DMS114 treated with DMSO at 0.1 percent for 48 hours (cell line): ENCODE data around the gene RPA1.
A peak's percentile ranks its signal among the peaks of the same experiment; 100 is the strongest.
"Not testable (repeated sequence)": the region's sequence is repeated elsewhere in the genome, so short reads cannot be mapped to it uniquely, and the experiment has no call there.

Experiments
- DNase-seq: peaks from one replicate; lab custom pipeline; 2025; ENCODE audit not compliant: unreplicated experiment; lab: John Stamatoyannopoulos, UW

Gene RPA1

GRCh38 chr17:1873418-1873817, 43.6 kb downstream of the RPA1 start:
- no peak for DNase-seq

DNA sequence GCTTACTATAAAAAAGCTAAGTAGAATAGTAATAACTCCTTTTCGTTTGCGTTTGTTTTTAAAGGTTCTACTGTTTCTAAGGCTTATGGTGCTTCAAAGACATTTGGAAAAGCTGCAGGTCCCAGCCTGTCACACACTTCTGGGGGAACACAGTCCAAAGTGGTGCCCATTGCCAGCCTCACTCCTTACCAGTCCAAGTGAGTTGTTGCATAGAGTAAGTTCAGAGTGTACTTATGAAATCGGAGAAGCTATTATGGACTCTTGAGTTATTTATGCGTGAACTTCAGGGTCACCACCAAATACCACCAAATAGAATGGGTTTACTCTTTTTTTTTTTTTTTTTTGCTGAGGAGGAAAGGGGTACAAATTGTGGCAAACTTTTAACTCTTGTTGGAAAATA, 45.8 kb downstream of the RPA1 start:
- no peak for DNase-seq

GRCh38 chr17:1878419-1879121, 48.8 kb downstream of the RPA1 start:
- no peak for DNase-seq

GRCh38 chr17:1880851-1881630, 51.2 kb downstream of the RPA1 start:
- DNase-seq = no peak

GRCh38 chr17:1882836-1883235, 53.0 kb downstream of the RPA1 start:
- no peak for DNase-seq

GRCh38 chr17:1883536-1883935, 53.7 kb downstream of the RPA1 start:
- DNase-seq = no peak

- no peak for DNase-seq
These were observed 58.9 kb downstream of the RPA1 start for GRCh38 chr17:1888741-1889140.

- DNase-seq = no peak
These were observed 61.1 kb downstream of the RPA1 start for GRCh38 chr17:1890758-1891450.

DNA sequence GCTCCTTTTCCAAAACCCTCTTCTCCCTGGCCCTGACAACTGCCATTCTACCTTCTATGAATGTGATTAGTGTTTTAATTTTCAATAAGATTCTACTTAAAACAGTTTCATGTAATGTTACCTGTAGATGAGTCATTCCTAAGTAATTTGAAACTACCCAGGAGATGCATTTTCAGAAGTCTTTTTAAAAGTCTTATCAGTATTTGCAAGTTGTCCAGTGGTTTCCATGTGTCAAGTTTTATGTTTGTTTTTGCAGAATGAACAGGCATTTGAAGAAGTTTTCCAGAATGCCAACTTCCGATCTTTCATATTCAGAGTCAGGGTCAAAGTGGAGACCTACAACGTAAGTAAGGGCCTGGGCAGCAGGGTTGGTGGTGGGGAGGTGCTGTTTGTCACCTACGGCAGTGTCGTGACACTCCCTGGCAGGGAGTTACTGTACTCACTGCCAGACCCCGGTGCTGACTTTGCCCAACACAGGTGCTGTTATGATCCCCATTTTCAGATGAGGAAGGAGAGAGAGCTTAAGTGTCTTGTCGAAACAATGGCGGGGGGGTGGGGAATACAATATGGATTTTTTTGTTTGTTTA, 65.0 kb downstream of the RPA1 start:
- no peak for DNase-seq

- not testable (repeated sequence) for DNase-seq
These were observed 65.7 kb downstream of the RPA1 start for GRCh38 chr17:1895479-1895878.

DNA sequence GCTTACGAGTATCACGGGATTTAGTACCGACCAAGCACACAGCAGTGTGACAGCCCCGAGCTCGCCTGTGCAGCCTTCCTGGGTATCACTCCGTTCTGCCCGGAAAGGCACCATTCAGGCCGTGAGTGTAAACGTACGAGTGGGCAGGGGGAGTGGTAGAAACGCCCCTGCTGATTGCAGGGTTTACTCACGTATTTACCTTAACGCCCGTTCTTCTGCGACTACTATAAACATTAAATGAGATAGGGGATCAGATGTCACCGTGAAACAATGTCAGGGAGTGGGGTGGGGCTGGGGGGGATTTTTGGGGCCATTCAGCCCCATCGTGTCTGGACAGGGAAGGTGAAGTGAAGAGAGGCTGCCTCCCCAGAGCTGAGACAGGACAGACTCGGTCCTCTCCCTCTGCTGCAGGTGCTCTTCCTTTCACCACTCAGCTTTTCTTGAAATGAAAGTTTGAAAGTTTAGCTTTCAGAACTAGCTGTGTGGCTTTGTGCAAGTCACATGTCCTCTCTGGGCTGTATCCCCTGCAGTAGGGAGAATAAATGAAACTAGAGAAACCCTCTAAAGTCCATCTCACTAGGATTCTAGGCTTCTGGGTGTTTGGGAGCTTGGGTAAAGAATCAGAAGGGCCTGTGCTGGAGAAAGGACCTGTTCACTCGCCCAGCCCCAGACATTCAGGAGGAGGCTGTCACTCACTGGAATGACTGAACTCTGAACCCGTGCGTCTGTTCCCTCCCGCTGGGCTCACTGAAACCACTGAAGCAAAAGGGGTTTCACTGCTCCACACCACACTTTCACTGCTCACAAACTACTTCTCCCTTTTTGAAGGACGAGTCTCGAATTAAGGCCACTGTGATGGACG, 66.7 kb downstream of the RPA1 start:
- no peak for DNase-seq

GRCh38 chr17:1897105-1897656, 67.4 kb downstream of the RPA1 start:
- DNase-seq = no peak

DNA sequence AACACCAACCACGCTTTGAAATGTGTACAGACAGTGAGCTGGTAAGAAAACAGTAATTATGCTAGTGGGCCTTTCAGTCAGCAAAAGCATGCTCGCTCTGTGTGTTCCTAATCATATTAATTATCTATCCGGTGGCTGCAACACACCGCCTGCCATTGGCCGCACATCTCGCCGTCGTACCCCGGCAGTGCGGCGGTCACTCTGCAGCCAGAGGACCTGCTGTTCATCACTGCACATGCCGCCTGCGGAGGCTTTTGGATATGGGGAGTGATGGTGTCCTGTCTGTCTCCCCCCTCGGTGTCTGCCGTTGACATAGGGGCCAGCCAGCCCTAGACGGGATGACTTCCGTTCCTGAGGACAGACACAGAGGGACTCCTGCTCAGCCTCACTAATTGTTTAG, 68.5 kb downstream of the RPA1 start:
- no peak for DNase-seq

DNA sequence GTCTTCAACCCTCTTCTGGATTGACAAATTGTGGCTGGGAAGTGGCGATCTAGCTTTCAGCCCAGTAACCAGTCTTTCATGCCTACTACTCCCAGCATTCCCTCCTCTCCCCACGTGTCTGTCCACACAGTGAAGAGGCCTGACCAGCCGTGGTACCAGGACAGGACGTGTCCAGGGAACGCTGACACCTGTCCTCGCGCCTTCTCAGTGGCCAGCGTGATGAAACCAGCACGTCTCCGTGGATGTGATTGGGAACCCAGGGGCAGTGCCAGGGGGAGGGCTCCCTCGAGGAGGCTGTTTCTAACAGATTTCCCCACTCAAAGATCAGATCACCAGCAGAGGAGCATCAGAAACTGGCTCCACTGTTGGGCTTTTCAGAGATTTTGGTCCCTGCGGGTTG, 69.1 kb downstream of the RPA1 start:
- DNase-seq = no peak

DNA sequence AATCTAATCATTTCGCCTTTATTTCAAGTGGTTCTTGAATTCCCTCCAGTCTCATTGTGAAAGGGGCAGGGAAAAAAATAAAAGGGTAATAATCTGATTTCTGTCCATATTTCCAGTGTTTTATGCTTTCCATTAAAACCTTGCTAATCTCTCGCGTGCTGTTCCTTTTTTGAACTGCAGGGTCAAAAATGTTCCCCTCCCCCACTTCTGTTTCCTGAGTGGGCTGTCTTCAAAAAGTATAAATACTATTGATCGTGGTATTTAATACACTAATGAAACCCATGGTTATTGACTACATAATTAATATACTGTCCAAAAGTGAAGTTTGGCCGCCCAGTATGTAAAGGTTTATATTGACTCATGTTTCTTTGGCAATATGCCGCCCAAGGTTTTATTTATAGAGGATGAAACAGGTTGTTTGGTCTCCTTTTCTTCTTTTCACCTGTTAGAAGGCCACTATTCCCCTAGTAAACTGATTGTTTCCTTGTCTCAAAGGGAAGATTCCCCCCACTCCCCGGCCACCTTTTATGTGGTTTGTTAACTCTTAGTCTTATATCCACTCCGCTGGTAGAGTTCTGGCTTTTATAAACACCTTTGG, 69.7 kb downstream of the RPA1 start:
- no peak for DNase-seq

- no peak for DNase-seq
These were observed 74.7 kb downstream of the RPA1 start for GRCh38 chr17:1904273-1905182.

DNA sequence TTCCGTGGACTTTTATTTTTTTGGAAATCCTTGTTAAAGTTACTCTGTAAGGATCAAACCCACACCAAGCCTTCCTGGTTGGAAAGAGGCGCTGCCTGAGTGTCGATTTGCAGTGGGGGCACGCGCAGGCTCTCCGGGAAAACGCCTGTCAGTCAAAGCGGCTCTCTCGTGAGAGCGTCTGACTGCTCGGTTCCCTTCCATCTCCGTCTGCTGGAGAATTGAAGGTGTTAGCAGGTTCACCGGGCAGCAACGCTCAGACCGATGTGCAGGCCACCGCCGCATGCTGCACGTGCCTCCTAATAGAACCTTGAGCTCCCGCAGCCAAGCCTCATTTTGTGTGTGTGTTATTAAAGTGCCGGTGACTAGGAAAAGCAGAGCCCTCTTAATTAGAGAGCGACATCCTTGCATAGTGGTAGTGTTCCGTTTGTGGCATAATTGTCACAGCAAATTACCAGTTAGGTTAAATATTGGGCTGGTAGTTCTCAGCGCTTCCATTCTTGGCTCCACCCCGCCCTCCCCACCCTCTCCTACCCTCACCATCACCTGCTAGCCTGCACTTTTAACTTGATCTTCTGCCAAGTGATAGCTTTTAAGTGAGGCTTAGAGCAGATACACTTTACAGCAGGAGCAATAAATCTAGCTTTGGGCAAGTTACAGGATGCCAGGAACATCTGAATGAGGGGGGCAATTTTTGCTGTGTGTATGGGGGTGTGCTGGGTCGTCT, 75.5 kb downstream of the RPA1 start:
- DNase-seq = no peak

DNA sequence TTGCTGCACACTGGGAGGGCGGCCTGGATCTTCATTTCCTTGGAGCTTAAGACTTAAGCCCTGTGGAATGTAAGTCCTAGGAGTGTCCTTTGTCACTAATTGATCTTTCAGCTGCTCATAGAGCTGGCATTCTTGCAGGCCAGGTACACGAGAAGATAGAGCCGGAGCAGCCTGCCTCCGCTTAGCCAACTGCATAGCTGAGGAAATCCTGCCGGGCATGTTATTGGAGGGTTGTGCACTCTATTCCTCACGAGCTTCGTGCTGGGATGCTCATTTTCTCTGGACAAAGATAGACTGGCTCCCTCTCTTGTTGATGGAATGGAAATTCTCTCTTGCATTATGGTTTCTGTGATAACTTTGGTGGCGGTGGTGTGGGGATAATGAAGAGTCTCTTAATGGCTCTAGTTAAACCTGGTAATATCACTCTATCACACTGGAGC, 76.9 kb downstream of the RPA1 start:
- DNase-seq = peak; percentile 12
